Ovary (tissue), 9 donors: ENCODE data around the gene KLHL4. TPM values are rescaled to one million over a fixed set of nuclear protein-coding genes. Genes with fewer than 3 reads are reported as not detected.

Experiments used
- DNase-seq, 5 donors: peaks; one replicate each; pipeline ENCODE4 v3.0.0-alpha.2; 2019 to 2020
- H3K27ac ChIP-seq, 2 donors: fragments of 200-600 bp; one replicate each; pipeline versions ENCODE4 v1.5.1 to v1.8.0; 2019 to 2022
- H3K27me3 ChIP-seq: fragments of 200-600 bp; one replicate; pipeline ENCODE4 v1.8.0; 2022
- H3K36me3 ChIP-seq: fragments of 200-600 bp; sonication (generic); one replicate; pipeline ENCODE4 v1.5.1; 2019
- H3K4me1 ChIP-seq: one replicate; pipeline ENCODE4 v1.8.1; 2013; ENCODE audit warnings: mild to moderate bottlenecking, moderate library complexity; ENCODE audit not compliant: insufficient read depth
- H3K4me3 ChIP-seq: fragments of 200-600 bp; sonication (generic); one replicate; pipeline ENCODE4 v1.5.1; 2017
- H3K9me3 ChIP-seq, 2 donors: fragments of 200-600 bp in 1 of 2; sonication (generic) in 1 of 2; one replicate each; pipeline versions ENCODE4 v1.5.1 to v1.8.1; 2013 to 2019; ENCODE audit warnings: mild to moderate bottlenecking in 1 of 2, moderate library complexity in 1 of 2
- CTCF ChIP-seq, 3 donors: fragments of 450-650 bp in 2 of 3; fragments of 200-600 bp in 1 of 3; IDR thresholded peaks; one replicate each; pipeline versions ENCODE4 v1.5.1 to v1.8.0; 2016 to 2022; ENCODE audit warnings: antibody characterized with exemption in 3 of 3, mild to moderate bottlenecking in 1 of 3
- EP300 ChIP-seq: sonication (generic); formaldehyde crosslinking; IDR thresholded peaks from one replicate; pipeline ENCODE4 v1.6.1; 2017; ENCODE audit warnings: antibody characterized with exemption
- POLR2A ChIP-seq: fragments of 450-650 bp; IDR thresholded peaks from one replicate; pipeline ENCODE4 v1.6.1; 2017; ENCODE audit warnings: antibody characterized with exemption, mild to moderate bottlenecking, moderate library complexity
- WGBS, 3 donors: extraction: QIAGEN DNeasy Blood & Tissue Kit in 1 of 3; methylation state at CpG; one replicate each; pipeline versions ENCODE4 v1.1.5 to v1.1.7; 2013 to 2017; 5-methylcytosine and 5-hydroxymethylcytosine counted together
- intact Hi-C, 4 donors: fragments of 100-400 bp; cut with DNase I; formaldehyde crosslinking; loops; one replicate each; pipeline versions ENCODE4 v1.11.0 to v1.15.1; 2022 to 2023
- polyA plus RNA-seq, 2 donors: library from polyadenylated mRNA; stranded (reverse); fragments of 200-250 nt in 1 of 2; fragments of 350-450 nt in 1 of 2; fragmentation: Illumina TruSeq in 1 of 2; extraction: RNeasy Lipid Tissue Mini Kit (QIAGEN cat#74804) in 1 of 2; gene quantifications; one replicate each; pipeline ENCODE4 v1.2.3, GENCODE V29; 2013 to 2014
- total RNA-seq, 7 donors: library from RNA; depleted of rRNA in 2 of 7; stranded (reverse); fragments of >200 nt in 2 of 7; fragmentation: NEBNext Ultra II Directional in 3 of 7; extraction: Animal tissue kit (Norgen Biotek cat#: 25700) in 3 of 7; gene quantifications; one replicate each; pipeline versions ENCODE4 v1.1.0 to v1.2.4, GENCODE V29; 2016 to 2023
- donor health status: DM: no; HTN: no; CAD: no; lungs with moderate emphysema.
- donor health status: DM: no; HTN: no; CAD: no.
- donor health status: Bipolar disorder and iron deficiency.
- donor health status: DM: yes; HTN: yes; CAD: no.
- donor health status: DM: no; HTN: no; CAD: no.
- donor health status: DM: yes; HTN: yes; CAD: no.

Gene KLHL4
- total and polyA plus RNA-seq, 9 donors: 3.9 to 38.9 (median 12.9) TPM

DNA sequence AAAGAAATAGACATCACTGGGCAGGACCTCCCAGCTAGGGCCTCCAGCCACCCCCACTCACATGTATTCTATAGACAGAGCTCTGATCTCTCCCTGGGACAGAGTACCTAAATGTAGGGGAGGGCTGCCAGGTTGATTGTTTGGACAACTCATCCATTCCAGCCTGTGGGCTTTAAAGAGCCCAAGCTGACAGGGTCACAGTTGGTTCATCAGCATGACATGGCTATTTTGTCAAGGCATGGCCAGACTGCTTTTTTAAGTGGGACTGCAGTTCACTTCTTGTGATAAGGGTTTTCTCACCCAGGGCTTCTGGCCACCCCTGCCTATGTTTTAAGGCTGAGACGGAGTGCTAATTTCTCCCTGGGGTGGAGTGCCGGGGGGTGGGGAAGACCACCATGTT is 63.3 kb downstream of the KLHL4 start:
- no peaks in the 10 kb centered on the region for H3K36me3 ChIP-seq
- no peak overlapping the region for H3K4me3 ChIP-seq
- H3K27ac ChIP-seq: no peak overlapping the region
- 89 to 100% (median 90%) methylated on average over 2 of the region's 2 CpGs for WGBS, 3 donors
- no peaks in the 10 kb centered on the region for H3K9me3 ChIP-seq
- no peaks in the 10 kb centered on the region for H3K4me1 ChIP-seq
- H3K27me3 ChIP-seq: no peaks in the 10 kb centered on the region
- intact Hi-C loops: no loop called here
- no peak for DNase-seq
- no peak for TF ChIP-seq EP300
- TF ChIP-seq CTCF (IDR thresholded peaks at IDR 0.05): no peak
- no peak for TF ChIP-seq POLR2A

DNA sequence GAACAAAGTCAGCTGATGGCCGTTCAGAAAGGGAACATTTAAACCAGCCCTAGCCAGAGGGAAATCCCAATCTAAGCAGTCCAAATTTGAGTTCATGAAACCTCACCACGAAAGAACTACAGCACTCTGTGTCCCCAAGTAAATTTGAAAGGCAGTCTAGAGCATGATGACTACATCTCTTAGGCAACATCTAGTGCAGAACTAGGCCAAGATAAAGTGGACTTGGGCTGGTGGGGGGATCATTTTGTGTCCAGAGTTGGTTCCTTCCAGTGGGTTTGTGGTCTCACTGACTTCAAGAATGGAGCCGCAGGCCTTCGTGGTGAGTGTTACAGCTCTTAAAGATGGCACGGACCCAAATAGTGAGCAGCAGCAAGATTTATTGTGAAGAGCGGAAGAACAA is 64.9 kb downstream of the KLHL4 start:
- TF ChIP-seq CTCF (IDR thresholded peaks at IDR 0.05): no peak
- no peaks in the 10 kb centered on the region for H3K27me3 ChIP-seq
- intact Hi-C loops: no loop called here
- H3K4me3 ChIP-seq: no peak overlapping the region
- DNase-seq: no peak
- H3K9me3 ChIP-seq: no peaks in the 10 kb centered on the region
- no peak overlapping the region for H3K27ac ChIP-seq
- 87 to 89% (median 88%) methylated on average over 6 of the region's 6 CpGs for WGBS, 3 donors
- no peaks in the 10 kb centered on the region for H3K4me1 ChIP-seq
- no peaks in the 10 kb centered on the region for H3K36me3 ChIP-seq

DNA sequence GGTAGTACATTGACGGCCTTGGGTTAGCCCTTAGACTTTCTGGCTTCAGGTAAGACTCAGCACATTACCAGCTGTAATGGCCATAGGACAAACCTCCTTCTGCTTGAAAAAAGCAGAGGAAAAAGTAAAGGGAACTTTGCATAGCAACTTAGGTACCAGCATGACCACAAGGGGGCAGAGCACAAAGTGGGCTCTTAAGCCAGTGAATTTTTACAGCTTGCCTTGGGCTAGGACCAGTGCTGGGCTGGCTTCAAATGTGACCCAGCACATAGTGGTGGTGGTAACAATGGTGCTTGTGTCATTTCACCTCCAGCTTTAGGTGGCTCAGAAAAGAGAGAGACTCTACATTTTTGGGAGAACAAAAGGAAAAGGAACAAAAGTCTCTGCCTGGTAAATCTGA is 66.1 kb downstream of the KLHL4 start:
- H3K4me3 ChIP-seq: no peak overlapping the region
- intact Hi-C loops: no loop called here
- H3K36me3 ChIP-seq: no peaks in the 10 kb centered on the region
- no peaks in the 10 kb centered on the region for H3K27me3 ChIP-seq
- DNase-seq: no peak
- no peaks in the 10 kb centered on the region for H3K4me1 ChIP-seq
- no peaks in the 10 kb centered on the region for H3K9me3 ChIP-seq
- 45 to 55% (median 52%) methylated on average over 1 of the region's 1 CpG for WGBS, 3 donors
- H3K27ac ChIP-seq: no peak overlapping the region
- TF ChIP-seq EP300: no peak
- no peak for TF ChIP-seq POLR2A
- no peak for TF ChIP-seq CTCF (IDR thresholded peaks at IDR 0.05)

- H3K27me3 ChIP-seq: no peaks in the 10 kb centered on the region
- TF ChIP-seq EP300 (no peak), CTCF (IDR thresholded peaks at IDR 0.05) (no peak), POLR2A (no peak)
- WGBS, 3 donors: 19 to 31% (median 28%) methylated on average over 2 of the region's 2 CpGs
- H3K36me3 ChIP-seq: no peaks in the 10 kb centered on the region
- intact Hi-C loops: no loop called here
- no peak overlapping the region for H3K4me3 ChIP-seq
- DNase-seq: no peak
- H3K4me1 ChIP-seq: no peaks in the 10 kb centered on the region
- H3K9me3 ChIP-seq: no peaks in the 10 kb centered on the region
- no peak overlapping the region for H3K27ac ChIP-seq
Measured at GRCh38 chrX:87616371-87616770, 98.8 kb downstream of the KLHL4 start.

DNA sequence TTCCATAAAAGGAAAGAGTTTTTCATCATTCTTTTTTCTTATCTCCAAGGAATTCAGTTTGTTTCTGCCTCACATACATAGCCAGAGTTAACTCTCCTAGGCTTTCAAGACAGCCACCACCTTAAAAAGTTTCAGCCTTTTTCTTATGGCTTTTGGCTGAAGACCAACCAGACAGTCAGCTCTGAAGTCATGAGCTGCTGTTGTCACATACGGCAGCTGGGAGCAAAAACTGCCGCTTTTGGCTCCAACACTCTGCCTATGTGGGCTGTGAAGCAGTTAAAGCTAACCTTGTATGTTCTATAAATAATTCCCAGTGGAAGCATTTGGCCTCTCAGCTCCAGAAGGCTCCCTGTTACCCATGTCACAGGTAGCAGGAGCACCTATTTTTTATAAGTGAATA is 104.1 kb downstream of the KLHL4 start:
- 16 to 27% (median 19%) methylated on average over 2 of the region's 2 CpGs for WGBS, 3 donors
- intact Hi-C loops: no loop called here

More for the DNA sequence above, 104.1 kb downstream of the KLHL4 start:
- DNase-seq: no peak
- no peak overlapping the region for H3K4me3 ChIP-seq
- H3K9me3 ChIP-seq: no peaks in the 10 kb centered on the region
- TF ChIP-seq POLR2A: no peak
- TF ChIP-seq EP300: no peak
- no peak for TF ChIP-seq CTCF (IDR thresholded peaks at IDR 0.05)
- no peaks in the 10 kb centered on the region for H3K4me1 ChIP-seq
- H3K27me3 ChIP-seq: no peaks in the 10 kb centered on the region
- no peaks in the 10 kb centered on the region for H3K36me3 ChIP-seq
- H3K27ac ChIP-seq: no peak overlapping the region
